Right lobe of liver (tissue), 6 donors: ENCODE results near the gene NDUFA13. TPM values are rescaled to one million over a fixed set of nuclear protein-coding genes. Genes with fewer than 3 reads are reported as not detected.

Experiments
- ATAC-seq, 4 donors: fragments of 200-7000 bp; cut with Tn5 transposase; one replicate each; pipeline ENCODE4 v1.9.1; 2020; ENCODE audit warnings: mild to moderate bottlenecking in 4 of 4, moderate library complexity in 4 of 4
- DNase-seq, 3 donors: peaks; one replicate each; pipeline ENCODE4 v3.0.0-alpha.2; 2020
- H3K27ac ChIP-seq, 3 donors: fragments of 200-600 bp; one replicate each; pipeline ENCODE4 v1.8.0; 2022
- H3K27me3 ChIP-seq, 2 donors: fragments of 200-600 bp; one replicate each; pipeline ENCODE4 v1.8.0; 2022
- H3K36me3 ChIP-seq, 4 donors: fragments of 200-600 bp; sonication (generic) in 1 of 4; one replicate each; pipeline versions ENCODE4 v1.5.1 to v1.8.0; 2017 to 2022; ENCODE audit warnings: control low read depth in 1 of 4
- H3K4me1 ChIP-seq, 4 donors: fragments of 200-600 bp; sonication (generic) in 1 of 4; one replicate each; pipeline versions ENCODE4 v1.5.1 to v1.8.0; 2017 to 2022; ENCODE audit warnings: control low read depth in 1 of 4
- H3K4me3 ChIP-seq, 3 donors: fragments of 200-600 bp; one replicate each; pipeline ENCODE4 v1.8.0; 2022
- H3K9me3 ChIP-seq, 4 donors: fragments of 200-600 bp; sonication (generic) in 1 of 4; one replicate each; pipeline versions ENCODE4 v1.5.1 to v1.8.0; 2017 to 2022; ENCODE audit warnings: control low read depth in 1 of 4
- CTCF ChIP-seq, 4 donors: fragments of 200-600 bp in 3 of 4; fragments of 450-650 bp in 1 of 4; IDR thresholded peaks; one replicate each; pipeline versions ENCODE4 v1.5.1 to v1.8.0; 2016 to 2022; ENCODE audit warnings: antibody characterized with exemption in 4 of 4, mild to moderate bottlenecking in 2 of 4
- POLR2A ChIP-seq: fragments of 450-650 bp; IDR thresholded peaks from one replicate; pipeline ENCODE4 v1.6.1; 2017; ENCODE audit warnings: antibody characterized with exemption, mild to moderate bottlenecking
- WGBS: methylation state at CpG from one replicate; pipeline ENCODE4 v1.1.6; 2018; ENCODE audit warnings: low coverage, low lambda C conversion rate; ENCODE audit not compliant: insufficient coverage; ENCODE audit errors: missing lambda C conversion rate; 5-methylcytosine and 5-hydroxymethylcytosine counted together
- intact Hi-C, 2 donors: fragments of 100-400 bp; cut with DNase I; formaldehyde crosslinking; loops; one replicate each; pipeline versions ENCODE4 v1.11.2 to v1.14.1; 2022
- total RNA-seq, 6 experiments: library from RNA; depleted of rRNA in 2 of 6; stranded (reverse); fragments of >200 nt in 2 of 6; fragmentation: NEBNext Ultra II Directional in 3 of 6; extraction: Animal tissue kit (Norgen Biotek cat#: 25700) in 3 of 6; gene quantifications; one replicate each; pipeline versions ENCODE4 v1.1.0 to v1.2.4, GENCODE V29; 2016 to 2023
- donor health status: DM: no; HTN: yes; CAD: no.
- donor health status: DM: no; HTN: no; CAD: no.
- donor health status: DM: no; HTN: no; CAD: no.
- donor health status: DM: no; HTN: yes; CAD: no.
- donor health status: DM: no; HTN: yes; CAD: no.

Gene NDUFA13
- total RNA-seq, 6 experiments from 2014 or later = 20.8 to 202 (median 154) TPM

- Histone ChIP-seq H3K9me3 (no peaks in the 10 kb centered on the region), H3K27me3 (peaks cover 0 to 6% of the 10 kb centered on the region in 2 donors), H3K36me3 (no peaks in the 10 kb centered on the region), H3K4me3 (no peak overlapping the region), H3K27ac (no peak overlapping the region), H3K4me1 (peaks cover 0 to 3% (median 0%) of the 10 kb centered on the region in 4 donors)
- WGBS = 5% methylated on average over 22 of the region's 45 CpGs
- DNase-seq = peak in 2 of 3 donors; percentile 51 to 53
- no peak for TF ChIP-seq CTCF (IDR thresholded peaks at IDR 0.05)
- no peak for TF ChIP-seq POLR2A
- intact Hi-C loops = loop anchor here in 1 of 2 donors (10.0 kb wide), 1 partner anchor 414 kb away; no protein-coding TSS in a partner anchor
- ATAC-seq = peak in 3 of 4 donors; percentile 15 to 40 (median 35)
These were observed 24.9 kb downstream of the NDUFA13 start for GRCh38 chr19:19540715-19541515.

GRCh38 chr19:19541616-19542015 is 25.6 kb downstream of the NDUFA13 start:
- DNase-seq = peak in 1 of 3 donors; percentile 44
- H3K27me3 ChIP-seq = peaks cover 0 to 6% of the 10 kb centered on the region in 2 donors
- intact Hi-C loops = loop anchor here in 1 of 2 donors (10.0 kb wide), 1 partner anchor 413 kb away; no protein-coding TSS in a partner anchor

GRCh38 chr19:19542507-19542906 is 26.5 kb downstream of the NDUFA13 start:
- WGBS = 57% methylated on average over 10 of the region's 12 CpGs
- no peak for TF ChIP-seq POLR2A
- TF ChIP-seq CTCF (IDR thresholded peaks at IDR 0.05) = no peak
- no peaks in the 10 kb centered on the region for H3K9me3 ChIP-seq
- DNase-seq (no peak), ATAC-seq (no peak)
- no peak overlapping the region for H3K4me3 ChIP-seq
- H3K27me3 ChIP-seq = peaks cover 0 to 6% of the 10 kb centered on the region in 2 donors
- intact Hi-C loops = loop anchor here in 1 of 2 donors (10.0 kb wide), 1 partner anchor 412 kb away; no protein-coding TSS in a partner anchor
- no peak overlapping the region for H3K27ac ChIP-seq
- peaks cover 0 to 3% (median 0%) of the 10 kb centered on the region in 4 donors for H3K4me1 ChIP-seq
- no peaks in the 10 kb centered on the region for H3K36me3 ChIP-seq

More at GRCh38 chr19:19541616-19542015, 25.6 kb downstream of the NDUFA13 start:
- Histone ChIP-seq H3K36me3 (no peaks in the 10 kb centered on the region), H3K27ac (no peak overlapping the region), H3K4me1 (peaks cover 0 to 3% (median 0%) of the 10 kb centered on the region in 4 donors), H3K9me3 (no peaks in the 10 kb centered on the region), H3K4me3 (no peak overlapping the region)
- ATAC-seq = no peak
- WGBS = 100% methylated on average over 1 of the region's 16 CpGs
- no peak for TF ChIP-seq POLR2A

- no peak overlapping the region for H3K4me3 ChIP-seq
- H3K27me3 ChIP-seq = peaks cover 0 to 6% of the 10 kb centered on the region in 2 donors
- H3K36me3 ChIP-seq = no peaks in the 10 kb centered on the region
- ATAC-seq = no peak
- peaks cover 0 to 2% (median 0%) of the 10 kb centered on the region in 4 donors for H3K4me1 ChIP-seq
- intact Hi-C loops = loop anchor here in 1 of 2 donors (10.0 kb wide), 1 partner anchor 412 kb away; no protein-coding TSS in a partner anchor
- DNase-seq = no peak
- TF ChIP-seq POLR2A = no peak
- H3K9me3 ChIP-seq = no peaks in the 10 kb centered on the region
- whole genome bisulfite sequencing = no CpG with 5 or more reads among the region's 13 CpGs
- H3K27ac ChIP-seq = no peak overlapping the region
These were observed 27.1 kb downstream of the NDUFA13 start for GRCh38 chr19:19543101-19543500.

GRCh38 chr19:19543640-19544039 is 27.6 kb downstream of the NDUFA13 start:
- H3K9me3 ChIP-seq = no peaks in the 10 kb centered on the region
- H3K4me3 ChIP-seq = no peak overlapping the region
- DNase-seq = no peak
- H3K27ac ChIP-seq = no peak overlapping the region
- TF ChIP-seq CTCF (IDR thresholded peaks at IDR 0.05) (no peak), POLR2A (no peak)
- ATAC-seq = no peak
- H3K27me3 ChIP-seq = peaks cover 0 to under 1% of the 10 kb centered on the region in 2 donors
- 96% methylated on average over 5 of the region's 19 CpGs for WGBS
- H3K36me3 ChIP-seq = no peaks in the 10 kb centered on the region
- intact Hi-C loops = loop anchor here in 1 of 2 donors (10.0 kb wide), 1 partner anchor 411 kb away; no protein-coding TSS in a partner anchor
- no peaks in the 10 kb centered on the region for H3K4me1 ChIP-seq
